HepG2 (cell line): ENCODE measurements around the gene ARMC10. TPM values are rescaled to one million over a fixed set of nuclear protein-coding genes. Genes with fewer than 3 reads are reported as not detected.

Experiments
- ATAC-seq: fragments of 200-7000 bp; cut with Tn5 transposase; 3 replicates; pipeline ENCODE4 v1.9.1; 2020; ENCODE audit warnings: mild to moderate bottlenecking, moderate library complexity
- BruUV-seq: library from RNA; stranded (reverse); fragments of 400-500 nt; replicated peaks from 2 replicates; lab custom pipeline; 2021; lab: Mats Ljungman, UMichigan
- CTCF ChIA-PET: fragments of 300-600 bp; formaldehyde crosslinking; extraction: SDS; loops from one replicate; lab custom pipeline; 2021; ENCODE audit warnings: low total read pairs, inconsistent platforms, low intra/inter-chr PET ratio; lab: Yijun Ruan, JAX
- POLR2A ChIA-PET: fragments of 350-600 bp; sonication (Branson Sonifier 250); formaldehyde crosslinking; loops from one replicate; lab custom pipeline; 2020; ENCODE audit warnings: antibody characterized with exemption, inconsistent platforms; lab: Yijun Ruan, JAX
- DNase-seq: peaks from one replicate; pipeline ENCODE4 v3.0.0-alpha.2; 2015; ENCODE audit warnings: low spot score
- FAIRE-seq: peaks from 3 replicates; lab custom pipeline; 2011; peaks lifted over from hg19 to GRCh38; lab: Jason Lieb, UNC
- H2AFZ ChIP-seq: one replicate; pipeline ENCODE4 v1.6.1; 2011; ENCODE audit warnings: low read length, inconsistent platforms
- H3K27ac ChIP-seq: fragments of 300-600 bp; 3 replicates; pipeline ENCODE4 v1.8.0; 2011; ENCODE audit warnings: mixed run types, mild to moderate bottlenecking, mixed read lengths, low read length, inconsistent platforms; ENCODE audit not compliant: insufficient read depth; ENCODE audit errors: extremely low read length
- H3K27me3 ChIP-seq, 2 experiments: fragments of 200-600 bp in 1 of 2; 2 replicates in 1 of 2; 3 replicates in 1 of 2; pipeline versions ENCODE4 v1.6.0 to v1.8.0; 2011; ENCODE audit warnings: low read length in 2 of 2, mild to moderate bottlenecking in 2 of 2, moderate library complexity in 2 of 2, inconsistent platforms in 1 of 2; ENCODE audit not compliant: insufficient read depth in 2 of 2, control insufficient read depth in 1 of 2
- H3K36me3 ChIP-seq, 2 experiments: fragments of 200-600 bp in 1 of 2; replicated peaks in 1 of 2; 2 replicates in 1 of 2; 3 replicates in 1 of 2; pipeline versions ENCODE4 v1.5.1 to v1.8.0; 2011; ENCODE audit warnings: low read length in 2 of 2, inconsistent platforms in 1 of 2; ENCODE audit not compliant: insufficient read depth in 2 of 2, control insufficient read depth in 1 of 2
- H3K4me1 ChIP-seq: 2 replicates; pipeline ENCODE4 v1.5.1; 2012; ENCODE audit warnings: low read length, inconsistent platforms; ENCODE audit not compliant: insufficient read depth
- H3K4me2 ChIP-seq: 2 replicates; pipeline ENCODE4 v1.6.0; 2011; ENCODE audit warnings: low read depth, low read length, inconsistent platforms
- H3K4me3 ChIP-seq, 3 experiments: fragments of 200-600 bp in 1 of 3; sonication (generic), shearing (Covaris generic) in 1 of 3; replicated peaks in 1 of 3; 2 replicates each; pipeline ENCODE4 v1.5.1; 2011 to 2016; ENCODE audit warnings: low read length in 3 of 3, inconsistent platforms in 2 of 3, low read depth in 2 of 3, mild to moderate bottlenecking in 2 of 3, control low read depth in 1 of 3, mixed read lengths in 1 of 3; ENCODE audit not compliant: insufficient read depth in 1 of 3
- H3K79me2 ChIP-seq: one replicate; pipeline ENCODE4 v1.6.1; 2011; ENCODE audit warnings: low read length, inconsistent platforms; ENCODE audit not compliant: insufficient read depth
- H3K9ac ChIP-seq: 2 replicates; pipeline ENCODE4 v1.6.0; 2011; ENCODE audit warnings: mild to moderate bottlenecking, low read depth, low read length, inconsistent platforms; ENCODE audit not compliant: insufficient read depth
- H3K9me3 ChIP-seq: 2 replicates; pipeline ENCODE4 v1.5.1; 2012; ENCODE audit warnings: mild to moderate bottlenecking, low read length
- H4K20me1 ChIP-seq: 2 replicates; pipeline ENCODE4 v1.6.0; 2011; ENCODE audit warnings: inconsistent platforms, mild to moderate bottlenecking, low read length, moderate library complexity; ENCODE audit not compliant: insufficient read depth
- ATF5 ChIP-seq: sonication (generic); formaldehyde crosslinking; IDR thresholded peaks from 2 replicates; pipeline ENCODE4 v1.4.0; 2020; ENCODE audit warnings: mild to moderate bottlenecking, low read depth, missing genetic modification reagents
- CEBPB ChIP-seq: IDR thresholded peaks from 2 replicates; pipeline ENCODE4 v1.6.1; 2011; ENCODE audit warnings: low read depth, low read length, improper control_type of control experiment, borderline replicate concordance
- CEBPG ChIP-seq: IDR thresholded peaks from 2 replicates; pipeline ENCODE4 v1.6.1; 2016
- DPF2 ChIP-seq: sonication (generic); formaldehyde crosslinking; IDR thresholded peaks from 2 replicates; pipeline ENCODE4 v1.4.0; 2020; ENCODE audit warnings: mild to moderate bottlenecking, low read depth, missing genetic modification reagents, borderline replicate concordance
- HOXA3 ChIP-seq: sonication (generic); formaldehyde crosslinking; IDR thresholded peaks from 2 replicates; pipeline ENCODE4 v1.5.0; 2020; ENCODE audit warnings: missing genetic modification reagents
- KMT2B ChIP-seq: IDR thresholded peaks from 2 replicates; pipeline ENCODE4 v1.6.1; 2016; ENCODE audit warnings: missing genetic modification reagents, missing compliant biosample characterization
- NFE2 ChIP-seq: sonication (generic); formaldehyde crosslinking; IDR thresholded peaks from 2 replicates; pipeline ENCODE4 v1.4.0; 2020; ENCODE audit warnings: missing genetic modification reagents
- POLR2A ChIP-seq, 2 experiments: IDR thresholded peaks; 2 replicates each; pipeline ENCODE4 v1.6.1; 2011; ENCODE audit warnings: low read depth in 2 of 2, low read length in 2 of 2, mild to moderate bottlenecking in 1 of 2, moderate library complexity in 1 of 2; ENCODE audit not compliant: insufficient read depth in 1 of 2
- TIGD3 ChIP-seq: sonication (generic); formaldehyde crosslinking; IDR thresholded peaks from 2 replicates; pipeline ENCODE4 v1.5.1; 2020; ENCODE audit warnings: mild to moderate bottlenecking, missing genetic modification reagents, borderline replicate concordance
- ZBTB10 ChIP-seq: sonication (generic); formaldehyde crosslinking; IDR thresholded peaks from 2 replicates; pipeline ENCODE4 v1.4.0; 2020; ENCODE audit warnings: missing genetic modification reagents, borderline replicate concordance
- ZBTB33 ChIP-seq: sonication (generic); formaldehyde crosslinking; IDR thresholded peaks from 2 replicates; pipeline ENCODE4 v1.4.0; 2020; ENCODE audit warnings: missing genetic modification reagents
- ZBTB37 ChIP-seq: sonication (generic); formaldehyde crosslinking; IDR thresholded peaks from 2 replicates; pipeline ENCODE4 v1.4.0; 2020; ENCODE audit warnings: mild to moderate bottlenecking, missing genetic modification reagents
- ZBTB38 ChIP-seq: sonication (generic); formaldehyde crosslinking; IDR thresholded peaks from 2 replicates; pipeline ENCODE4 v1.5.1; 2020; ENCODE audit warnings: mild to moderate bottlenecking, missing genetic modification reagents
- WGBS: methylation state at CpG from one replicate; pipeline ENCODE4 v1.1.6; 2017; ENCODE audit warnings: low lambda C conversion rate; 5-methylcytosine and 5-hydroxymethylcytosine counted together
- in situ Hi-C: cut with HindIII; loops from 2 replicates; pipeline ENCODE4 v1.10.0; 2017; ENCODE audit warnings: low pct_unique_long_range_greater_than_20kb; ENCODE audit not compliant: extremely low pct_ligation_motif_present
- intact Hi-C: fragments of 100-400 bp; cut with micrococcal nuclease; formaldehyde crosslinking; loops from one replicate; pipeline ENCODE4 v1.10.0; 2022; ENCODE audit not compliant: unreplicated experiment
- polyA plus RNA-seq, 8 experiments: library from polyadenylated mRNA; depleted of rRNA in 3 of 8; stranded (reverse) in 7 of 8; unstranded in 1 of 8; fragments of >200 nt; fragmentation: Illumina TruSeq in 4 of 8; extraction: Trizol in 4 of 8; gene quantifications; 2 replicates each; pipeline versions ENCODE4 v1.2.1 to v1.2.3, GENCODE V29; 2011 to 2016; ENCODE audit warnings: low read depth in 4 of 8, missing spikeins in 1 of 8, mixed read lengths in 1 of 8; ENCODE audit not compliant: insufficient read depth in 1 of 8
- total RNA-seq, 5 experiments: library from RNA; depleted of rRNA; stranded (reverse); fragments of >200 nt; fragmentation: Illumina TruSeq; extraction: Trizol; gene quantifications; 2 replicates each; pipeline ENCODE4 v1.2.3, GENCODE V29; 2016; ENCODE audit warnings: low read depth in 1 of 5

Gene ARMC10
- total and polyA plus RNA-seq, 2 of the 13 experiments (the other 11 are each of a cell fraction or from before 2014, with no cell fraction given), result 11.3 to 23.7 TPM

- 0 out of 2 replicates have a peak, but pooled peaks have one; percentile 42 for TF ChIP-seq ZBTB10 (CRISPR knock-in tag)
- TF ChIP-seq KMT2B (CRISPR knock-in tag), result peak; percentile 28; the same call in 1 of the 2 replicates
- peak in 1 of 2 experiments; percentile 2; a peak in 2 of 4 replicates for TF ChIP-seq POLR2A (IDR thresholded peaks at IDR 0.05; ENCODE audit: insufficient read depth in 1 of 2, low read depth in 2 of 2, low read length in 2 of 2)
- TF ChIP-seq ATF5 (CRISPR knock-in tag), result no peak
These were observed 488 bp downstream of the ARMC10 start (continued) for GRCh38 chr7:103075337-103075918.

GRCh38 chr7:103076764-103077163 lies 1.8 kb downstream of the ARMC10 start:
- Histone ChIP-seq H3K9me3 (no peaks in the 10 kb centered on the region), H3K4me3 (no peak overlapping the region), H3K36me3 (no peaks in the 10 kb centered on the region; a peak in 1 of 5 replicates), H3K4me2 (peak overlapping the region; percentile 95; the same call in 1 of the 2 replicates), H3K27me3 (no peaks in the 10 kb centered on the region; a peak in 1 of 5 replicates), H3K27ac (no peak overlapping the region), H2AFZ (no peak overlapping the region), H3K79me2 (peaks cover 21% of the 10 kb centered on the region), H3K4me1 (peaks cover 22% of the 10 kb centered on the region), H4K20me1 (no peaks in the 10 kb centered on the region), H3K9ac (peak overlapping the region; percentile 2; the same call in 1 of the 2 replicates)
- FAIRE-seq (no peak), ATAC-seq (no peak), DNase-seq (no peak)
- TF ChIP-seq ZBTB38 (CRISPR knock-in tag) (no peak), CEBPB (peak; percentile 71; the same call in 1 of the 2 replicates), TIGD3 (no peak), DPF2 (CRISPR knock-in tag) (no peak), NFE2 (CRISPR knock-in tag) (no peak), ZBTB33 (peak; percentile 67), HOXA3 (peak; percentile 21; the same call in 1 of the 2 replicates), CEBPG (CRISPR knock-in tag) (peak; percentile 37; the same call in 1 of the 2 replicates), ZBTB37 (no peak)
- no TSS peak for BruUV-seq
- ChIA-PET POLR2A (interaction anchor here (2.3 kb wide), 1 partner anchor 328 kb away, joined by 17 read pairs; the partner anchor contains the start of gene FAM185A), CTCF (no interaction called here)
- in situ Hi-C loops, result no loop called here
- 95% methylated on average over 7 of the region's 7 CpGs for WGBS
- intact Hi-C loops, result no loop called here
